Caco-2 (cell line): Measurements from ENCODE around the gene KLHL17. TPM values are rescaled to one million over a fixed set of nuclear protein-coding genes. Genes with fewer than 3 reads are reported as not detected.

Source experiments
- BruUV-seq: library from RNA; stranded (reverse); fragments of 400-500 nt; replicated peaks from 2 replicates; lab custom pipeline; 2021; lab: Mats Ljungman, UMichigan
- CTCF ChIA-PET: fragments of 300-600 bp; sonication (Branson Sonifier 250); formaldehyde crosslinking; loops from one replicate; lab custom pipeline; 2022; ENCODE audit warnings: antibody characterized with exemption; lab: Charles Lee
- POLR2A ChIA-PET: fragments of 300-600 bp; sonication (Branson Sonifier 250); formaldehyde crosslinking; loops from one replicate; lab custom pipeline; 2022; ENCODE audit warnings: antibody characterized with exemption; lab: Charles Lee
- DNase-seq, 2 experiments: peaks; one replicate each; pipeline versions ENCODE4 v3.0.0 to v3.0.0-alpha.2; 2020 to 2022
- H3K27me3 ChIP-seq: replicated peaks from 2 replicates; pipeline ENCODE4 v1.6.0; 2011; ENCODE audit warnings: low read length; ENCODE audit not compliant: control insufficient read depth, insufficient read depth
- H3K36me3 ChIP-seq: 2 replicates; pipeline ENCODE4 v1.5.1; 2011; ENCODE audit warnings: low read length; ENCODE audit not compliant: control insufficient read depth, insufficient read depth
- H3K4me1 ChIP-seq: fragments of 250-450 bp; sonication (Bioruptor Pico); 2 replicates; pipeline ENCODE4 v1.5.1; 2020; ENCODE audit warnings: mild to moderate bottlenecking
- H3K4me3 ChIP-seq: 2 replicates; pipeline ENCODE4 v1.5.1; 2011; ENCODE audit warnings: low read depth, mild to moderate bottlenecking, control low read depth, low read length
- H3K9me3 ChIP-seq: fragments of 250-450 bp; sonication (Bioruptor Pico); 2 replicates; pipeline ENCODE4 v1.5.1; 2020; ENCODE audit warnings: mild to moderate bottlenecking, moderate library complexity
- H3K27ac Mint-ChIP-seq: one replicate; pipeline ENCODE4 v1.8.0; 2022; ENCODE audit warnings: mixed read lengths; ENCODE audit not compliant: unreplicated experiment
- H3K27me3 Mint-ChIP-seq: one replicate; pipeline ENCODE4 v1.8.0; 2022; ENCODE audit warnings: mixed read lengths; ENCODE audit not compliant: insufficient read depth, unreplicated experiment
- H3K36me3 Mint-ChIP-seq: one replicate; pipeline ENCODE4 v1.8.0; 2022; ENCODE audit warnings: mild to moderate bottlenecking, mixed read lengths; ENCODE audit not compliant: insufficient read depth, unreplicated experiment
- H3K4me1 Mint-ChIP-seq: one replicate; pipeline ENCODE4 v1.8.0; 2022; ENCODE audit warnings: low read depth, mixed read lengths; ENCODE audit not compliant: unreplicated experiment
- H3K4me3 Mint-ChIP-seq: one replicate; pipeline ENCODE4 v1.8.0; 2022; ENCODE audit warnings: mild to moderate bottlenecking, moderate library complexity, mixed read lengths; ENCODE audit not compliant: unreplicated experiment
- H3K9me3 Mint-ChIP-seq: one replicate; pipeline ENCODE4 v1.8.0; 2022; ENCODE audit warnings: mixed read lengths; ENCODE audit not compliant: unreplicated experiment
- CTCF ChIP-seq, 2 experiments: fragments of 200-600 bp in 1 of 2; IDR thresholded peaks; 1 replicate in 1 of 2; 2 replicates in 1 of 2; pipeline versions ENCODE4 v1.5.1 to v1.8.0; 2011 to 2022; ENCODE audit warnings: antibody characterized with exemption in 1 of 2, control low read depth in 1 of 2, inconsistent platforms in 1 of 2, low read depth in 1 of 2, low read length in 1 of 2, mild to moderate bottlenecking in 1 of 2, moderate library complexity in 1 of 2; ENCODE audit not compliant: insufficient read depth in 1 of 2, severe bottlenecking in 1 of 2, unreplicated experiment in 1 of 2
- intact Hi-C: fragments of 100-400 bp; cut with micrococcal nuclease; formaldehyde crosslinking; loops from one replicate; pipeline ENCODE4 v1.10.0; 2022; ENCODE audit not compliant: unreplicated experiment
- total RNA-seq: library from RNA; stranded (reverse); gene quantifications from 2 replicates; pipeline ENCODE4 v1.2.3, GENCODE V29; 2022

The KLHL17 gene
- total RNA-seq, 1 experiment from 2014 or later, result 33.1 TPM

DNA sequence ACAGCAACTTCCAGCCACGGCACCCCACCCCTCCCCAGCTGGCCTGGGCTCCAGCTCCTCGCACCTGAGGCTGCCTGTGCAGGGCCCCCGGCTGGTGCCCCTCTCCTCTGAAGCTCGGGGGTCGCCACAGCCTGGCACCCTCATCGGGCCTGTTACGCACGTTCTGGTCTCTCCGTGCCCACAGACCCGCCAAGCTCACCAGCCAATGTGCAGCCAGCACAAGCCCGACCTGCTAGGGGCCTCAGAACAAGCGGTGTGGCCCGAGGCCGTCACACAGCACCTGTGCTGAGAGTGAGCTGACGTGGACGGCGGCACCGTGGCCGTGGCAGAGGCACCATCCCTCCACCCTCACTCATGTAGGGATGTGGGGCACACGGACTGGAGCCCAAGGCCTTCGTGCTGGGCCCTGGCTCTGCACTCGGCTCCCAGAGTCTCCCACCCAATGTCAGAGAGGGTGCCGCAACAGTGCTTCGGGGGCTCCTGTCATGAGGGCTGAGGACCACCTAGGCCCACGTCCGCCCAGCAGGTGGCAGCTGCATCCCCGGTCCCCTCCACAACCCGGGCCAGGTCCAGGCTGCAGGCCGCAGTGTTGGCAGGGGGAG lies 41.0 kb upstream of the KLHL17 start:
- Histone ChIP-seq H3K4me3 (no peak overlapping the region), H3K4me1 (peaks cover 13% of the 10 kb centered on the region), H3K27me3 (no peaks in the 10 kb centered on the region), H3K36me3 (no peaks in the 10 kb centered on the region), H3K9me3 (no peaks in the 10 kb centered on the region)
- POLR2A ChIA-PET, result interaction anchor here (1.0 kb wide), 1 partner anchor 41 kb away, joined by 4 read pairs; the partner anchor contains the start of gene KLHL17
- Mint-ChIP-seq H3K9me3 (no peaks in the 10 kb centered on the region), H3K4me1 (no peaks in the 10 kb centered on the region), H3K4me3 (no peak overlapping the region), H3K27me3 (peaks cover 5% of the 10 kb centered on the region), H3K27ac (no peak overlapping the region), H3K36me3 (no peaks in the 10 kb centered on the region)
- no TSS peak for BruUV-seq
- TF ChIP-seq CTCF (IDR thresholded peaks at IDR 0.05; ENCODE audit: insufficient read depth in 1 of 2, low read depth in 1 of 2, low read length in 1 of 2, severe bottlenecking in 1 of 2, unreplicated experiment in 1 of 2), result no peak
- DNase-seq, result no peak
- CTCF ChIA-PET, result interaction anchor here (1.0 to 1.9 kb wide), 2 partner anchors 19 to 50 kb away, joined by 3 to 6 read pairs; no protein-coding TSS in a partner anchor
- intact Hi-C loops, result no loop called here

GRCh38 chr1:920010-920409 lies 40.4 kb upstream of the KLHL17 start:
- Mint-ChIP-seq H3K27me3 (peaks cover 5% of the 10 kb centered on the region), H3K36me3 (no peaks in the 10 kb centered on the region), H3K4me1 (no peaks in the 10 kb centered on the region), H3K9me3 (no peaks in the 10 kb centered on the region), H3K4me3 (no peak overlapping the region), H3K27ac (no peak overlapping the region)
- Histone ChIP-seq H3K27me3 (no peaks in the 10 kb centered on the region), H3K4me3 (no peak overlapping the region), H3K4me1 (peaks cover 13% of the 10 kb centered on the region), H3K9me3 (no peaks in the 10 kb centered on the region), H3K36me3 (no peaks in the 10 kb centered on the region)
- ChIA-PET POLR2A (no interaction called here), CTCF (interaction anchor here (1.0 to 1.9 kb wide), 3 partner anchors 15 to 50 kb away, joined by 3 to 10 read pairs (median 6); no protein-coding TSS in a partner anchor)
- intact Hi-C loops, result no loop called here
- no peak for TF ChIP-seq CTCF (IDR thresholded peaks at IDR 0.05; ENCODE audit: insufficient read depth in 1 of 2, low read depth in 1 of 2, low read length in 1 of 2, severe bottlenecking in 1 of 2, unreplicated experiment in 1 of 2)
- no TSS peak for BruUV-seq
- no peak for DNase-seq

DNA sequence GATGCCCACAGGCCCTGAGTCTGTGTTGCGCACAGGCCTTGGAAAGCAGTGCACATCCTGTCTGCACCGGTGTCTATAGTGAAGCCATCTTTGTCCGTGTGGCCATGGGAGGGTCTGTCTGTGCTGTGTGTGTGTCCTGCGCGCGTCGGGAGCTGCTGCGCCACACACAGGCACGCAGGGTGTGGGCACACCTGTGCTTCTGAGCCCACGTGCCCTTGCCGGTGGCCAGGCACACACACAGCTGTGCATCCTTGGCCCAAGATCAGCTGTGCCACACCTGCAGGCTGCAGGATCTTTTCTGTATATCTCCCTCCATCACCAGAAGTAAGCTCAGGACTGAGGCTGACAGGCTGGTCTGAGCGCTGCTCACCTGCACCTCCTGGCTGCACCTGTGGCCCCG lies 39.9 kb upstream of the KLHL17 start:
- Mint-ChIP-seq H3K27me3 (peaks cover 5% of the 10 kb centered on the region), H3K9me3 (no peaks in the 10 kb centered on the region), H3K27ac (no peak overlapping the region), H3K36me3 (no peaks in the 10 kb centered on the region), H3K4me1 (no peaks in the 10 kb centered on the region), H3K4me3 (no peak overlapping the region)
- H3K4me3 ChIP-seq, result no peak overlapping the region
- no peaks in the 10 kb centered on the region for H3K9me3 ChIP-seq
- POLR2A ChIA-PET, result no interaction called here
- H3K36me3 ChIP-seq, result no peaks in the 10 kb centered on the region
- CTCF ChIA-PET, result interaction anchor here (1.1 to 1.9 kb wide), 2 partner anchors 16 to 18 kb away, joined by 6 to 10 read pairs; no protein-coding TSS in a partner anchor
- H3K4me1 ChIP-seq, result peaks cover 13% of the 10 kb centered on the region
- no peak for TF ChIP-seq CTCF (IDR thresholded peaks at IDR 0.05; ENCODE audit: insufficient read depth in 1 of 2, low read depth in 1 of 2, low read length in 1 of 2, severe bottlenecking in 1 of 2, unreplicated experiment in 1 of 2)
- intact Hi-C loops, result no loop called here
- BruUV-seq, result no TSS peak
- no peaks in the 10 kb centered on the region for H3K27me3 ChIP-seq
- DNase-seq, result no peak
